Breast epithelium (tissue), 3 donors: ENCODE data around the gene PYGB.

ENCODE experiments used
- POLR2A ChIP-seq: fragments of 450-650 bp; IDR thresholded peaks from one replicate; pipeline ENCODE4 v1.6.1; 2016; ENCODE audit warnings: antibody characterized with exemption, mild to moderate bottlenecking, moderate library complexity
- POLR2AphosphoS5 ChIP-seq, 3 donors: sonication (generic); formaldehyde crosslinking; IDR thresholded peaks; one replicate each; pipeline ENCODE4 v1.6.1; 2017; ENCODE audit warnings: antibody characterized with exemption in 3 of 3
- TF ChIP-seq, protein P1 (sequence below), 3 donors: fragments of 450-650 bp; IDR thresholded peaks; one replicate each; pipeline ENCODE4 v1.5.1; 2016 to 2017; ENCODE audit warnings: antibody characterized with exemption in 3 of 3, mild to moderate bottlenecking in 3 of 3, moderate library complexity in 3 of 3

DNA sequence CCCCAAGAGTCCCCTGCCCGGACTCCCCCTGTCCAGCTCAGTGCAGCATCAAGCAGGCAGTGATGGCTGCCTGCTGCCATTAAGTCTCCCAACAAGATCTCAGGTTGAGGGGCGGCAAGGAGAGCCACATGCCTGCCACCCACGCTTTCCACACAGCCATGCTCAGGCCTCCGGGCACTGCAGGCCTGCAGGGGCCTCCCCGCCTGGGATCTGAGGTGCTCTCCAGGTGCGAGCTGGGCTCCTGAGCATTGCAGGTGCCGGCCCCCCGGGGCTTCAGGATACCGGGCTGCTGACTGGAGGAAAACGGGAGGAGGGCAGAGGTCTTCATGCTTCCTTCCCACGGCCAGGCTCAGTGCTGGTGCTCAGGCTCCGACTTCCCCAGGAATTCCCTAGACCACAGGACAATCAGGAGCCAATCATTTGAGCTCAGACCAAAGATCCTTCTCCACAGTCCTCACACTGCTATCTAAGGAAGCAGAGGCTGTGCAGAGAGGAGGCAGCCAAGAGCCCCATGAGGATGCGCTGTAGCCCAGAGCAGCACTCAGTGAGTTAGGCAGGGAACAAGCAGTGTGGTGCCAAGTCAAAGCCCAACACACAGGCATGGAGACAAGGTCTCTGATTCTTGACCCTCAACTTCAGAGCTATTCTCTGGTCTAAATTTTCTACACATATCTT lies 52.7 kb downstream of the PYGB start:
- TF ChIP-seq, protein P1, sequence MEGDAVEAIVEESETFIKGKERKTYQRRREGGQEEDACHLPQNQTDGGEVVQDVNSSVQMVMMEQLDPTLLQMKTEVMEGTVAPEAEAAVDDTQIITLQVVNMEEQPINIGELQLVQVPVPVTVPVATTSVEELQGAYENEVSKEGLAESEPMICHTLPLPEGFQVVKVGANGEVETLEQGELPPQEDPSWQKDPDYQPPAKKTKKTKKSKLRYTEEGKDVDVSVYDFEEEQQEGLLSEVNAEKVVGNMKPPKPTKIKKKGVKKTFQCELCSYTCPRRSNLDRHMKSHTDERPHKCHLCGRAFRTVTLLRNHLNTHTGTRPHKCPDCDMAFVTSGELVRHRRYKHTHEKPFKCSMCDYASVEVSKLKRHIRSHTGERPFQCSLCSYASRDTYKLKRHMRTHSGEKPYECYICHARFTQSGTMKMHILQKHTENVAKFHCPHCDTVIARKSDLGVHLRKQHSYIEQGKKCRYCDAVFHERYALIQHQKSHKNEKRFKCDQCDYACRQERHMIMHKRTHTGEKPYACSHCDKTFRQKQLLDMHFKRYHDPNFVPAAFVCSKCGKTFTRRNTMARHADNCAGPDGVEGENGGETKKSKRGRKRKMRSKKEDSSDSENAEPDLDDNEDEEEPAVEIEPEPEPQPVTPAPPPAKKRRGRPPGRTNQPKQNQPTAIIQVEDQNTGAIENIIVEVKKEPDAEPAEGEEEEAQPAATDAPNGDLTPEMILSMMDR (IDR thresholded peaks at IDR 0.05), result no peak
- TF ChIP-seq POLR2A (no peak), POLR2AphosphoS5 (IDR thresholded peaks at IDR 0.05) (no peak)
